AG04449 (cell line): ENCODE measurements around the gene ILDR2.

Experiments
- CTCF ChIA-PET: fragments of 350-600 bp; formaldehyde crosslinking; extraction: SDS; loops from one replicate; lab custom pipeline; 2021; ENCODE audit warnings: antibody characterized with exemption; lab: Yijun Ruan, JAX
- POLR2A ChIA-PET: fragments of 400-600, 350-600 bp; formaldehyde crosslinking; extraction: SDS; loops from one replicate; lab custom pipeline; 2020; ENCODE audit warnings: antibody characterized with exemption, inconsistent platforms; lab: Yijun Ruan, JAX
- DNase-seq: peaks from one replicate; pipeline ENCODE4 v3.0.0-alpha.2; 2010; ENCODE audit warnings: low read depth, low spot score
- H3K4me3 ChIP-seq: 2 replicates; pipeline ENCODE4 v1.5.1; 2011; ENCODE audit warnings: low read depth, mild to moderate bottlenecking, control low read depth, low read length
- TF ChIP-seq, protein P1 (sequence below): IDR thresholded peaks from one replicate; pipeline ENCODE4 v1.5.1; 2011; ENCODE audit warnings: mild to moderate bottlenecking, moderate library complexity, low read length, control low read depth, inconsistent platforms; ENCODE audit not compliant: insufficient read depth; ENCODE audit errors: missing control alignments

ILDR2 gene

DNA sequence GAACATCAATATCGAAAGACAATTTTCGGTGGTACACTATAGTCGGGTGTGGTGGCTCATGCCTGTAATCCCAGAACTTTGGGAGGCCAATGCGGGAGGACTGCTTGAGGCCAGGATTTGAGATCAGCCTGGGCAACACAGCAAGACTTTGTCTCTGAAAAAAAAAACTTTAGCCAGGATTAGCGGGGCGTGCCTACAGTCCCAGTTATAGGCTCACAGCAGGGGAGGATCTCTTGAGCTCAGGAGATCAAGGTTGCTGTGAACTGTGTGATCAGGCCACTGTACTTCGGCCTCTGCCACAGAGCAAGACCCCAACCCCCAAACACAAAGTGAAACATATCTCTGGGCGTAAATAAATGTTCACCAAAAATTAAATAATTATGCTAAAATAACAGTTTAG lies 100.9 kb downstream of the ILDR2 start:
- no peak overlapping the region for H3K4me3 ChIP-seq
- POLR2A ChIA-PET, result no interaction called here
- CTCF ChIA-PET, result no interaction called here

DNA sequence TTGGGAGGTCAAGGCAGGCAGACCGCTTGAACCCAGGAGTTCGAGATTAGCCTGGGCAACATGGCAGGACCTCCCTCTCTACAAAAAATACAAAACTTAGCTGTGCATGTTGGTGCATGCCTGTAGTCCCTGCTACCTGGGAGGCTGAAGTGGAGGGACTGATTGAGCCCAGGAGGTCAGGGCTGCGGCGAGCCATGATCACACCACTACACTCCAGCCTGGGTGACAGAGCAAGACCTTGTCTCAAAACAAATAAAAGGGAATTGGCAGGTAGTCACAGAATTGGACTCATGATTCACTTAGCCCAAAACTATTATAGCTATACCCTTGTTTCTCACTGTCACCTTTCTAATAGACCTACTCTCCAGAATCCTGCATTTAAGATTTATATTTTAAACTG lies 104.8 kb downstream of the ILDR2 start:
- TF ChIP-seq, protein P1, sequence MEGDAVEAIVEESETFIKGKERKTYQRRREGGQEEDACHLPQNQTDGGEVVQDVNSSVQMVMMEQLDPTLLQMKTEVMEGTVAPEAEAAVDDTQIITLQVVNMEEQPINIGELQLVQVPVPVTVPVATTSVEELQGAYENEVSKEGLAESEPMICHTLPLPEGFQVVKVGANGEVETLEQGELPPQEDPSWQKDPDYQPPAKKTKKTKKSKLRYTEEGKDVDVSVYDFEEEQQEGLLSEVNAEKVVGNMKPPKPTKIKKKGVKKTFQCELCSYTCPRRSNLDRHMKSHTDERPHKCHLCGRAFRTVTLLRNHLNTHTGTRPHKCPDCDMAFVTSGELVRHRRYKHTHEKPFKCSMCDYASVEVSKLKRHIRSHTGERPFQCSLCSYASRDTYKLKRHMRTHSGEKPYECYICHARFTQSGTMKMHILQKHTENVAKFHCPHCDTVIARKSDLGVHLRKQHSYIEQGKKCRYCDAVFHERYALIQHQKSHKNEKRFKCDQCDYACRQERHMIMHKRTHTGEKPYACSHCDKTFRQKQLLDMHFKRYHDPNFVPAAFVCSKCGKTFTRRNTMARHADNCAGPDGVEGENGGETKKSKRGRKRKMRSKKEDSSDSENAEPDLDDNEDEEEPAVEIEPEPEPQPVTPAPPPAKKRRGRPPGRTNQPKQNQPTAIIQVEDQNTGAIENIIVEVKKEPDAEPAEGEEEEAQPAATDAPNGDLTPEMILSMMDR, result no peak
- POLR2A ChIA-PET, result no interaction called here
- no peak overlapping the region for H3K4me3 ChIP-seq
- DNase-seq, result no peak
- CTCF ChIA-PET, result no interaction called here

More for the DNA sequence above, 100.9 kb downstream of the ILDR2 start:
- no peak for DNase-seq
- TF ChIP-seq, protein P1, result no peak

DNA sequence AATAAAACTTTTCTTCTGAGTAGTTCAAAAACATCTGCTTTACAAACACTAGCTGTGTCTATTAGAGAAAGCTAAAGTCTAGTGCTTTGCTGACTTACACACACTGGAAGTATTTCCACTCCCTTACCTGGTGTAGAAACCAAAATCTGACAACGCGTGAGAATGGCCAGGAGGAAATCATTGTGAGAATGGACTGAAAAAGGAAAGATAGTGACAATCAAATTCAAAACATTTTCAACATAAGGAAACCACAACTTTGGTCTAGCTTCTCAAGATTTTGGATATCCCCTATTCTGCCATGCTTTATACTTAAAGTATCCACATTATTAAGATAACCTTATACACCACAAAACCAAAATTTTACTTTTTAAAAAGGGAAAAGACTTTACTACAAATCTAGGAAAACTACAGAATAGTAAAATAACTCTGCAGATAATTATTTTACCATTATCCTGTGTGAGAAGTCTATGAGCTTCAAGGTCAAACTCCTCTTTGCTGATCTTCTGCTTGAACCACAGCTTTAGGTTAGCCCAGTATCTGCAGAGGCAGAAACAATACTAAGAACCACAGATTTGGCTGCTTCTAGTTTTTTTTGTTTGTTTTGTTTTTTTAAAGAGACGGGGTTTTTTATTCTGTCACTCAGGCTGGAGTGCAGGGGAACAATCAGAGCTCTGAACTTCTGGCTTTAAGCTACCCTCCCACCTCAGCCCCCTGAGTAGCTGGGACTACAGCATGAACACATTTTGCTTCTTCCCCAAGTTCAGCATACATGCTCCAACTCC lies 105.8 kb downstream of the ILDR2 start:
- H3K4me3 ChIP-seq, result no peak overlapping the region
- CTCF ChIA-PET, result interaction anchor here (0.6 to 1.4 kb wide), 3 partner anchors 11 to 665 kb away, joined by 3 to 4 read pairs (median 3); no protein-coding TSS in a partner anchor
- TF ChIP-seq, protein P1, result no peak
- no peak for DNase-seq
- POLR2A ChIA-PET, result no interaction called here

DNA sequence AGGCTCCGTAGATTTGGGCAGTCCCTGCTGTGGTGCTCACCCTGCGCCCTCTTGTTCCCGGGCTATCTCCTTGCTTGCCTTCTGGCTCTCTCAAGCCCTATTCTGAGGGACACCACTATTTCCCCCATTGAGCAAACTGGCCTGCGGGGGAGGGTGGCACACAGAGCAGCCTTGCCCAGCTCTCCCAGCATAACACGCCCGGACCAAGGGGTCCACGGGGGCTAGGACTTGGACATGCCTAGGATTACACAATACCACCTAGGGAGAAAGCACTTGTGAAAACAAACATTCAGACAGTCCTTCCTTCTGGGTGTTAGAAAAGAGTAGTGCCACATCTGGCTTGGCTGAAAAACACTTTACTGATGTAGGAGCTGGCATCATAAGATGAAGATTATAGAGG lies 106.7 kb downstream of the ILDR2 start:
- DNase-seq, result no peak
- ChIA-PET CTCF (interaction anchor here (1.3 kb wide), 2 partner anchors 10 to 189 kb away, joined by 3 to 4 read pairs; no protein-coding TSS in a partner anchor), POLR2A (no interaction called here)
- no peak overlapping the region for H3K4me3 ChIP-seq
- TF ChIP-seq, protein P1, result no peak

DNA sequence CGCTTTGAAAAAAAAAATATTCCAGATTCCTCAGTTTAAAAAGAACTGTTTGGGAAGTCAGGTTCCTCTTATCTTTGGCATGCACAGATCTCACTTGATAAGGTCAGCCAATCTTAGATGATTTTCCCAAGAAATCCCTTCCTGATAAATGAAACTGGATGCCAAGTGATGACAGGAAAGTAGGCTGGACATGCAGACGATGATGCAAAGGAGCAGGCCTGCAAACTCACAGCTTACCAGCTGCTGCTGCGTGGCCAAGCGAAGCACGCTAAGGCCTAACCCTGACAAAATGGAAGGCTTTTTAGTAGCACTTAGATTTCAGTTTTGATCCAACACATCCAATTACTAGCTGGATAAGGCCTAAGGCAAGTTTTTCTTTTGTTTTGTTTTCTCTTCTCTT lies 109.4 kb downstream of the ILDR2 start:
- ChIA-PET CTCF (no interaction called here), POLR2A (interaction anchor here (0.7 kb wide), 1 partner anchor 21 kb away, joined by 4 read pairs; no protein-coding TSS in a partner anchor)
- H3K4me3 ChIP-seq, result no peak overlapping the region
- TF ChIP-seq, protein P1, result no peak
- no peak for DNase-seq

DNA sequence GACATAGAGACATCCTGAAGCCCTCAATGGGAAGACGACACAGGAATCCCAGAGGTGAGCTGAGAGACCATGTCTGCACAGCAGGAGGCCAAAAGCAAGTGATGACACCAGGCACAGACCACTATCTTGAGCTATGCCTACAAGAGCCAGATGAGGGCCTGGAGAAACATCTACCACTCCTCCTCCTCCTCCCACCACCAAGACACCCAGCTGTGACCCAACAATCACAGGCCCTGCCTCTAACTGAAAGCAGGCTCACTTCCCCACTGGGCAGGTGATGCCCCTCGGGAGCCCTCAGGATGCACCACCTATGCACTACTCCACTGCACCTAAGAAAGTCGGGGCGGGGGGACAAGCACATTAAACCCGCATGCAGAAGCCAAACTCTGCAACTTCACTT lies 115.7 kb downstream of the ILDR2 start:
- DNase-seq, result no peak
- POLR2A ChIA-PET, result no interaction called here
- TF ChIP-seq, protein P1, result no peak
- no peak overlapping the region for H3K4me3 ChIP-seq
- CTCF ChIA-PET, result no interaction called here
